ENCODE measurements around the gene TEX51.

- TF ChIP-seq, protein P1, sequence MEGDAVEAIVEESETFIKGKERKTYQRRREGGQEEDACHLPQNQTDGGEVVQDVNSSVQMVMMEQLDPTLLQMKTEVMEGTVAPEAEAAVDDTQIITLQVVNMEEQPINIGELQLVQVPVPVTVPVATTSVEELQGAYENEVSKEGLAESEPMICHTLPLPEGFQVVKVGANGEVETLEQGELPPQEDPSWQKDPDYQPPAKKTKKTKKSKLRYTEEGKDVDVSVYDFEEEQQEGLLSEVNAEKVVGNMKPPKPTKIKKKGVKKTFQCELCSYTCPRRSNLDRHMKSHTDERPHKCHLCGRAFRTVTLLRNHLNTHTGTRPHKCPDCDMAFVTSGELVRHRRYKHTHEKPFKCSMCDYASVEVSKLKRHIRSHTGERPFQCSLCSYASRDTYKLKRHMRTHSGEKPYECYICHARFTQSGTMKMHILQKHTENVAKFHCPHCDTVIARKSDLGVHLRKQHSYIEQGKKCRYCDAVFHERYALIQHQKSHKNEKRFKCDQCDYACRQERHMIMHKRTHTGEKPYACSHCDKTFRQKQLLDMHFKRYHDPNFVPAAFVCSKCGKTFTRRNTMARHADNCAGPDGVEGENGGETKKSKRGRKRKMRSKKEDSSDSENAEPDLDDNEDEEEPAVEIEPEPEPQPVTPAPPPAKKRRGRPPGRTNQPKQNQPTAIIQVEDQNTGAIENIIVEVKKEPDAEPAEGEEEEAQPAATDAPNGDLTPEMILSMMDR (IDR thresholded peaks at IDR 0.05) = no peak
- TF ChIP-seq POLR2A (IDR thresholded peaks at IDR 0.05) = no peak
- TF ChIP-seq POLR2AphosphoS5 (IDR thresholded peaks at IDR 0.05) = no peak
- TF ChIP-seq EP300 (IDR thresholded peaks at IDR 0.05; ENCODE audit: low read depth) = no peak
Measured at GRCh38 chr2:126885751-126886210, 12.9 kb upstream of the TEX51 start.
